Smooth muscle cell (in vitro differentiated cells): ENCODE results near the gene TGIF1. TPM values are rescaled to one million over a fixed set of nuclear protein-coding genes. Genes with fewer than 3 reads are reported as not detected.

ENCODE experiments used
- DNase-seq: peaks from one replicate; lab custom pipeline; 2025; ENCODE audit not compliant: unreplicated experiment; lab: John Stamatoyannopoulos, UW
- H2AFZ ChIP-seq: fragments of 200-600 bp; sonication (generic); 2 replicates; pipeline ENCODE4 v1.6.0; 2016; ENCODE audit warnings: antibody characterized with exemption, low read depth, mild to moderate bottlenecking
- H3F3A ChIP-seq: fragments of 200-600 bp; sonication (generic); 2 replicates; pipeline ENCODE4 v1.6.0; 2017; ENCODE audit warnings: antibody characterized with exemption, low read depth
- H3K27ac ChIP-seq: fragments of 200-600 bp; sonication (generic); 2 replicates; pipeline ENCODE4 v1.5.1; 2016; ENCODE audit warnings: low read depth, mild to moderate bottlenecking
- H3K27me3 ChIP-seq: fragments of 200-600 bp; sonication (generic); 2 replicates; pipeline ENCODE4 v1.6.1; 2016; ENCODE audit warnings: low read depth, mild to moderate bottlenecking
- H3K36me3 ChIP-seq: fragments of 200-600 bp; sonication (generic); 2 replicates; pipeline ENCODE4 v1.5.1; 2016; ENCODE audit warnings: low read depth
- H3K4me1 ChIP-seq: fragments of 200-600 bp; sonication (generic); 2 replicates; pipeline ENCODE4 v1.5.1; 2016; ENCODE audit warnings: low read depth
- H3K4me2 ChIP-seq: fragments of 200-600 bp; sonication (generic); 2 replicates; pipeline ENCODE4 v1.6.0; 2016; ENCODE audit warnings: mild to moderate bottlenecking
- H3K4me3 ChIP-seq: fragments of 200-600 bp; sonication (generic); 2 replicates; pipeline ENCODE4 v1.5.1; 2016; ENCODE audit warnings: mild to moderate bottlenecking
- H3K79me2 ChIP-seq: fragments of 200-600 bp; sonication (generic); 2 replicates; pipeline ENCODE4 v1.6.0; 2016; ENCODE audit warnings: low read depth, mild to moderate bottlenecking
- H3K9ac ChIP-seq: fragments of 200-600 bp; sonication (generic); 2 replicates; pipeline ENCODE4 v1.6.0; 2016; ENCODE audit warnings: low read depth
- H3K9me3 ChIP-seq: fragments of 200-600 bp; sonication (generic); replicated peaks from 2 replicates; pipeline ENCODE4 v1.5.1; 2016; ENCODE audit warnings: low read depth
- H4K20me1 ChIP-seq: fragments of 200-600 bp; sonication (generic); 2 replicates; pipeline ENCODE4 v1.6.0; 2016; ENCODE audit warnings: low read depth
- CTCF ChIP-seq: fragments of 200-600 bp; sonication (generic); IDR thresholded peaks from 2 replicates; pipeline ENCODE4 v1.5.1; 2017; ENCODE audit warnings: borderline replicate concordance, mild to moderate bottlenecking, antibody characterized with exemption; ENCODE audit not compliant: insufficient read depth, poor library complexity, severe bottlenecking
- WGBS: methylation state at CpG from one replicate; pipeline ENCODE4 v1.1.7; 2016; ENCODE audit warnings: low lambda C conversion rate; 5-methylcytosine and 5-hydroxymethylcytosine counted together
- polyA plus RNA-seq: library from polyadenylated mRNA; unstranded; fragments of >200 nt; fragmentation: Nextera tagmentation; extraction: Ambion mirVana; gene quantifications from 2 replicates; pipeline ENCODE4 v1.2.1, GENCODE V29; 2016
- total RNA-seq: library from RNA; depleted of rRNA; stranded (reverse); fragments of >200 nt; gene quantifications from 2 replicates; pipeline ENCODE4 v1.2.3, GENCODE V29; 2014

TGIF1 gene
- total and polyA plus RNA-seq, 2 experiments from 2014 or later: 96.7 to 165 TPM

- Histone ChIP-seq H3F3A (no peaks in the 10 kb centered on the region), H3K9ac (no peak overlapping the region), H3K79me2 (no peaks in the 10 kb centered on the region), H3K4me2 (no peak overlapping the region), H3K27ac (no peak overlapping the region), H3K27me3 (no peaks in the 10 kb centered on the region), H3K9me3 (no peaks in the 10 kb centered on the region), H3K4me1 (peaks cover 4% of the 10 kb centered on the region), H4K20me1 (no peaks in the 10 kb centered on the region), H3K4me3 (no peak overlapping the region), H3K36me3 (no peaks in the 10 kb centered on the region), H2AFZ (no peak overlapping the region)
- TF ChIP-seq CTCF: no peak
- no peak for DNase-seq
- 95% methylated on average over 18 of the region's 18 CpGs for WGBS
These were observed 22.9 kb downstream of the TGIF1 start for GRCh38 chr18:3472681-3473544.

- Histone ChIP-seq H3K79me2 (no peaks in the 10 kb centered on the region), H3K36me3 (no peaks in the 10 kb centered on the region), H3K9me3 (no peaks in the 10 kb centered on the region), H3F3A (no peaks in the 10 kb centered on the region), H2AFZ (no peak overlapping the region), H3K4me1 (no peaks in the 10 kb centered on the region), H4K20me1 (no peaks in the 10 kb centered on the region), H3K9ac (no peak overlapping the region), H3K4me3 (no peak overlapping the region), H3K4me2 (no peak overlapping the region), H3K27ac (no peak overlapping the region), H3K27me3 (no peaks in the 10 kb centered on the region)
- 95% methylated on average over 8 of the region's 8 CpGs for WGBS
- no peak for DNase-seq
- no peak for TF ChIP-seq CTCF
These were observed 28.4 kb downstream of the TGIF1 start for GRCh38 chr18:3478262-3478978.

- H3K9me3 ChIP-seq: no peaks in the 10 kb centered on the region
- DNase-seq: no peak
- 92% methylated on average over 5 of the region's 5 CpGs for WGBS
- no peaks in the 10 kb centered on the region for H3K36me3 ChIP-seq
- H2AFZ ChIP-seq: no peak overlapping the region
- H3K9ac ChIP-seq: no peak overlapping the region
- no peak for TF ChIP-seq CTCF
- H3F3A ChIP-seq: no peaks in the 10 kb centered on the region
- H3K4me3 ChIP-seq: no peak overlapping the region
- no peaks in the 10 kb centered on the region for H3K4me1 ChIP-seq
- no peak overlapping the region for H3K4me2 ChIP-seq
- no peaks in the 10 kb centered on the region for H3K79me2 ChIP-seq
- no peaks in the 10 kb centered on the region for H3K27me3 ChIP-seq
- H3K27ac ChIP-seq: no peak overlapping the region
- H4K20me1 ChIP-seq: no peaks in the 10 kb centered on the region
These were observed 30.1 kb downstream of the TGIF1 start for GRCh38 chr18:3479978-3480509.
